DOHH2 (cell line): Measurements from ENCODE around the gene ABCB8.

ENCODE experiments used
- EZH2phosphoT487 ChIP-seq: fragments of 200-600 bp; sonication (generic); IDR thresholded peaks from 2 replicates; pipeline ENCODE4 v1.6.1; 2017; ENCODE audit warnings: borderline replicate concordance, mild to moderate bottlenecking, antibody characterized with exemption, low read length, moderate library complexity, mixed read lengths
- TF ChIP-seq, protein P1 (sequence below): fragments of 200-600 bp; sonication (generic); IDR thresholded peaks from one replicate; pipeline ENCODE4 v1.5.1; 2014; ENCODE audit warnings: antibody characterized with exemption, mild to moderate bottlenecking, low read depth, low read length; ENCODE audit not compliant: poor library complexity, severe bottlenecking

- TF ChIP-seq, protein P1, sequence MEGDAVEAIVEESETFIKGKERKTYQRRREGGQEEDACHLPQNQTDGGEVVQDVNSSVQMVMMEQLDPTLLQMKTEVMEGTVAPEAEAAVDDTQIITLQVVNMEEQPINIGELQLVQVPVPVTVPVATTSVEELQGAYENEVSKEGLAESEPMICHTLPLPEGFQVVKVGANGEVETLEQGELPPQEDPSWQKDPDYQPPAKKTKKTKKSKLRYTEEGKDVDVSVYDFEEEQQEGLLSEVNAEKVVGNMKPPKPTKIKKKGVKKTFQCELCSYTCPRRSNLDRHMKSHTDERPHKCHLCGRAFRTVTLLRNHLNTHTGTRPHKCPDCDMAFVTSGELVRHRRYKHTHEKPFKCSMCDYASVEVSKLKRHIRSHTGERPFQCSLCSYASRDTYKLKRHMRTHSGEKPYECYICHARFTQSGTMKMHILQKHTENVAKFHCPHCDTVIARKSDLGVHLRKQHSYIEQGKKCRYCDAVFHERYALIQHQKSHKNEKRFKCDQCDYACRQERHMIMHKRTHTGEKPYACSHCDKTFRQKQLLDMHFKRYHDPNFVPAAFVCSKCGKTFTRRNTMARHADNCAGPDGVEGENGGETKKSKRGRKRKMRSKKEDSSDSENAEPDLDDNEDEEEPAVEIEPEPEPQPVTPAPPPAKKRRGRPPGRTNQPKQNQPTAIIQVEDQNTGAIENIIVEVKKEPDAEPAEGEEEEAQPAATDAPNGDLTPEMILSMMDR = no peak
- no peak for TF ChIP-seq EZH2phosphoT487
Measured at GRCh38 chr7:151095828-151096475, 67.7 kb downstream of the ABCB8 start.
